ENCODE data around the gene TBC1D17. TPM values are rescaled to one million over a fixed set of nuclear protein-coding genes. Genes with fewer than 3 reads are reported as not detected.

Gene TBC1D17

DNA sequence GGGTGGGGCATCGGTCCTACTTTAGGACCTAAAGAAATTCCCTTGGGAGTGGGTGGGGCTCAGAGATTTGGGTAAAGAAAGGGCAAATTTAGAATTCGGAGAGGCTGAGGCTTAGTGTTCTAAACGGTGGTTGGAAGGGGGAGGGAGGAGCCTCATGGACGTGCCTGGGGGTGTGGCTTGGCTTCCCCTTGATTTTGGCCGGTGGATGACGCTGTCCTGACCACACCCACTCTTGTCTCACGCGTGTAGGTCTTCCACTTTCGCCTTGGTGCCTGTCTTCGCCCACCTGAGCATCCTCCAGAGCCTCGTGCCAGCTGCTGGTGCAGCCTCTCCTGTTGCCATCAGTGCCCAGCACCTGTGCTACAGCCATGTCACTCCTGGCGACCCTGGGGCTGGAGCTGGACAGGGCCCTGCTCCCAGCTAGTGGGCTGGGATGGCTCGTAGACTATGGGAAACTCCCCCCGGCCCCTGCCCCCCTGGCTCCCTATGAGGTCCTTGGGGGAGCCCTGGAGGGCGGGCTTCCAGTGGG lies 53.0 kb downstream of the TBC1D17 start:
- H3K36me3 ChIP-seq (ENCODE audit: insufficient read depth, low read length), result peaks cover 30% of the 10 kb centered on the region
- H3K4me3 ChIP-seq (ENCODE audit: low read length), result peak overlapping the region; percentile 64
- H3K4me2 ChIP-seq (ENCODE audit: low read length), result peak overlapping the region; percentile 86
- H3K9me3 ChIP-seq (replicated peaks; ENCODE audit: low read length), result no peaks in the 10 kb centered on the region
- H3K27me3 ChIP-seq (ENCODE audit: control insufficient read depth, insufficient read depth, low read length), result no peaks in the 10 kb centered on the region
- H3K9ac ChIP-seq (ENCODE audit: low read depth, low read length), result no peak overlapping the region
- peaks cover 10% of the 10 kb centered on the region for H3K4me1 ChIP-seq (ENCODE audit: control insufficient read depth, insufficient read depth, low read length)

DNA sequence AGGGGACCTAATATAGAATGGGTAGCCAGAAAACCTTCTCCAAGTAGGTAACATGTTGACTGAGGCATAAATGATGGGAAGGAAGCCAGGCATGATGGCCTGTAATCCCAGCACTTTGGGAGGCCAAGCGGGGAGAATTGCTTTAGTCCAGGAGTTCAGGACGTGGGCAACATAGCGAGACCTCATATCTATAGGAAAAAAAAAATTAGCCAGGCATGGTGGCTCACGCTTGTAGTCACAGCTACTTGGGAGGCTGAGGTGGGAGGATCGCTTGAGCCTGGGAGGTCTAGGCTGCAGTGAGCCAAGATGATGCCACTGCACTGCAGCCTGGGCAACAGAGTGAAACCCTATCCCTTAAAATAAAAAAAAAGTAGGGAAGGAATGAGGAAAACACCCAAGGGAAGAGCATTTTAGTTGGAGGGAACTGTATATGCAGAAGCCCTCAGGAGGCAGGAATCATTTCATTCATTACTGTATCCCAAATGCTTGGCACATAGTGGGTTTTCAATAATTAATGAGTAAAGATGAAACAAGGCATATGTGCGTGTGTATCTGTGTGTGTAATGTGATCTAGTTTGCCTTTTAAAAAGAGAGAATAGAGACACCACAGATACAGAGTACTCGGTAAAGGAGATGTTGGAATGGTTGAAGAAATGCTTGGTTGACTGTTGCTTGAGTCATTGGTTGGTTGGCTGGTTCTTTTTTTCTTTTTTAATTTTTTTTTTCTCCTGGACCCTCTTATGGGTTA lies 54.0 kb downstream of the TBC1D17 start:
- Histone ChIP-seq H3K36me3 (ENCODE audit: insufficient read depth, low read length) (peaks cover 28% of the 10 kb centered on the region), H3K4me2 (ENCODE audit: low read length) (no peak overlapping the region), H3K27me3 (ENCODE audit: control insufficient read depth, insufficient read depth, low read length) (no peaks in the 10 kb centered on the region), H3K4me1 (ENCODE audit: control insufficient read depth, insufficient read depth, low read length) (peaks cover 10% of the 10 kb centered on the region), H3K9me3 (replicated peaks; ENCODE audit: low read length) (no peaks in the 10 kb centered on the region), H3K9ac (ENCODE audit: low read depth, low read length) (no peak overlapping the region), H3K4me3 (ENCODE audit: low read length) (no peak overlapping the region)

DNA sequence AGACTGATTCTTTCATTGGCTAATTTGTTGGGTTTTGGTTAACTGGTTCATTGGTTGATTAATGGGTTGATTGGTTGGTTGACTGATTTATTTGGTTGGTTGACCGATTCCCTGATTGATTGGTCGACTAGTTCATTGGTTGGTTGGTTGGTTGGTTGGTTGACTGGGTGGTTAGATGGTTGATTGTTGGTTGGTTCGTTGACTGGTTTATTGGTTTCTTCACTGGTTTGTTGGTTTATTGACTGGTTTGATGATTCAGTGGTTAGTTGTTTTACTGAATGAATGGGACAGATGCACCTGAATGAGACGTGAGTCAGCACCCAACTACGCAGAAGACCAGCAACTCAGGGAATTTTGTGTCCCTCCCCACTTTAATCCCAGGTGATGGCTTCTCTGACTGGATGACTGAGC lies 54.5 kb downstream of the TBC1D17 start:
- H3K36me3 ChIP-seq (ENCODE audit: insufficient read depth, low read length), result peaks cover 25% of the 10 kb centered on the region
- H3K4me3 ChIP-seq (ENCODE audit: low read length), result no peak overlapping the region
- H3K9ac ChIP-seq (ENCODE audit: low read depth, low read length), result no peak overlapping the region
- peaks cover 10% of the 10 kb centered on the region for H3K4me1 ChIP-seq (ENCODE audit: control insufficient read depth, insufficient read depth, low read length)
- H3K4me2 ChIP-seq (ENCODE audit: low read length), result no peak overlapping the region
- H3K9me3 ChIP-seq (replicated peaks; ENCODE audit: low read length), result no peaks in the 10 kb centered on the region
- H3K27me3 ChIP-seq (ENCODE audit: control insufficient read depth, insufficient read depth, low read length), result no peaks in the 10 kb centered on the region

DNA sequence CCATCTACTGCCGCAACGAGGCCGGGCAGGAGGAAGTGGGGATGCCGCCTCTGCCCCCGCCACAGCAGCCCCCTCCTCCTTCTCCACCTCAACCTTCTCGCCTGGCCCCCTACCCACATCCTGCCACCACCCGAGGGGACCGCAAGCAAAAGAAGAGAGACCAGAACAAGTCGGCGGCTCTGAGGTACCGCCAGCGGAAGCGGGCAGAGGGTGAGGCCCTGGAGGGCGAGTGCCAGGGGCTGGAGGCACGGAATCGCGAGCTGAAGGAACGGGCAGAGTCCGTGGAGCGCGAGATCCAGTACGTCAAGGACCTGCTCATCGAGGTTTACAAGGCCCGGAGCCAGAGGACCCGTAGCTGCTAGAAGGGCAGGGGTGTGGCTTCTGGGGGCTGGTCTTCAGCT lies 55.2 kb downstream of the TBC1D17 start:
- Histone ChIP-seq H3K4me1 (ENCODE audit: control insufficient read depth, insufficient read depth, low read length) (peaks cover 3% of the 10 kb centered on the region), H3K9me3 (replicated peaks; ENCODE audit: low read length) (no peaks in the 10 kb centered on the region), H3K27me3 (ENCODE audit: control insufficient read depth, insufficient read depth, low read length) (no peaks in the 10 kb centered on the region), H3K9ac (ENCODE audit: low read depth, low read length) (no peak overlapping the region), H3K4me2 (ENCODE audit: low read length) (no peak overlapping the region), H3K4me3 (ENCODE audit: low read length) (no peak overlapping the region), H3K36me3 (ENCODE audit: insufficient read depth, low read length) (peaks cover 18% of the 10 kb centered on the region)

DNA sequence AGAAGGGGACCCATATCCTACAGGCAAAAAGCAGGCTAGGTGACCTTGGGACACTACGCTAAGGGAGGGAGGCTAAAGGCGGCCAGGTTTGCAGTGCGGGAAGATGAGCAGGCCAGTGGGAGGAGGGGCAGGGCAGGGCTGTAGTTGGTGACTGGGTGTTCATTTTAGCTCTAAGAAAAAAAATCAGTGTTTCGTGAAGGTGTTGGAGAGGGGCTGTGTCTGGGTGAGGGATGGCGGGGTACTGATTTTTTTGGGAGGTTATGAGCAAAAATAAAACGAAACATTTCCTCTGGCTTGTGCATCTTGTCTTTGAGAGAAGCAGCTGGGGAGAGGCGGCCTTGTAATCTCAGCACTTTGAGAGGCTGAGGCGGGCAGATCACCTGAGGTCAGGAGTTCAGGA lies 56.1 kb downstream of the TBC1D17 start:
- H3K36me3 ChIP-seq (ENCODE audit: insufficient read depth, low read length), result peaks cover 17% of the 10 kb centered on the region
- H3K27me3 ChIP-seq (ENCODE audit: control insufficient read depth, insufficient read depth, low read length), result no peaks in the 10 kb centered on the region
- no peaks in the 10 kb centered on the region for H3K9me3 ChIP-seq (replicated peaks; ENCODE audit: low read length)
- H3K4me2 ChIP-seq (ENCODE audit: low read length), result no peak overlapping the region
- H3K4me1 ChIP-seq (ENCODE audit: control insufficient read depth, insufficient read depth, low read length), result peaks cover 3% of the 10 kb centered on the region
- H3K4me3 ChIP-seq (ENCODE audit: low read length), result no peak overlapping the region
- H3K9ac ChIP-seq (ENCODE audit: low read depth, low read length), result no peak overlapping the region

DNA sequence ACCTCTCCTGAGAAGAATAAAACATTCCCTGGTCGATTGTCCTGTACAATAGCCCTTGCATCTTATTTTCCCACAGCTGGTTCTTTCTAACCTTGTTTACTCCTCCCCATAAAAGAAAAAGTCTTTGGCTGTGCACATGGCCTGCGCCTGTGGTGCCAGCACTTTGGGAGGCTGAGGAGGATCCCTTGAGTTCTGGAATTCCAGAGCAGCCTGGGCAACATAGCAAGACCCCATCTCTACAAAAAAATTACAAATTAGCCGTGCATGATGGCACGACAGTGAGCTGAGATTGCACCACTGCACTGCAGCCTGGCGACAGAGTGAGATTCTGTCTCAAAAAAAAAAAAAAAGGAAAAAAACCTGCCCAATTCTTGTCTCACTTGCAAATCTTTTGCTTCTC lies 59.0 kb downstream of the TBC1D17 start:
- Histone ChIP-seq H3K36me3 (ENCODE audit: insufficient read depth, low read length) (peaks cover 10% of the 10 kb centered on the region), H3K9me3 (replicated peaks; ENCODE audit: low read length) (no peaks in the 10 kb centered on the region), H3K9ac (ENCODE audit: low read depth, low read length) (no peak overlapping the region), H3K27me3 (ENCODE audit: control insufficient read depth, insufficient read depth, low read length) (peaks cover 9% of the 10 kb centered on the region), H3K4me2 (ENCODE audit: low read length) (no peak overlapping the region), H3K4me1 (ENCODE audit: control insufficient read depth, insufficient read depth, low read length) (peaks cover 3% of the 10 kb centered on the region), H3K4me3 (ENCODE audit: low read length) (no peak overlapping the region)

DNA sequence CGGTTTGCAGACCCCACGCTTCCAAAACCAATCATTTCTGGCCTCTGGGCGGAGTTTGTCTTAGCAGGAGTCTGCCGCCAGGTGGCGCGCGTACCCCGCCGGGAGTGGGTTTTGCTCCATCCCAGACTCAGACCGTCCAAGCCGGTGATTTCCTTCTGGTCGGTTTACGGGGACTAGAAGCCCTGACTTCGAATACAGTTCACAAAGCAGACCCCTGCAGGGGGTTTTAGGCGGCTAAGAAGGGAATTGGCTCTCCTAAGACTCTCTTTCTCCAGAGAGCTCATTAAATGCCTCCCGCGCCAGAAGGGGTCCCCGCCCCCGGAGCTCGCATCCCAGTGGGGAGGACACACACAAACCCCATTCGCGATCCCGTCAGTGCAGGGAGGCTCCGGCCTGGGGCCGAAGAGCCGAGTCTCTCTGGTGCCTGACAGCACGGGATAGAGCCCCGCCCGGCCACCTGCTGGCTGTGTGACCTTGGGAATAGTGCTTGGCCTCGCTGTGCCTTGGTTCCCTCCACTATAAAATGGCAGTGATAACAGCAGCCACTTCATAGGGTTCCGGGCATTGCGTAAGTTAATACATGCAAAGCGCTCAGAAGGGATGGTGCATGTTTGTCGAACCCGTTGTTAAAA lies 60.4 kb downstream of the TBC1D17 start:
- H3K4me3 ChIP-seq (ENCODE audit: low read length), result peak overlapping the region; percentile 63
- H3K4me2 ChIP-seq (ENCODE audit: low read length), result peak overlapping the region; percentile 84
- peaks cover 7% of the 10 kb centered on the region for H3K36me3 ChIP-seq (ENCODE audit: insufficient read depth, low read length)
- peaks cover 3% of the 10 kb centered on the region for H3K4me1 ChIP-seq (ENCODE audit: control insufficient read depth, insufficient read depth, low read length)
- H3K9ac ChIP-seq (ENCODE audit: low read depth, low read length), result no peak overlapping the region
- peaks cover 9% of the 10 kb centered on the region for H3K27me3 ChIP-seq (ENCODE audit: control insufficient read depth, insufficient read depth, low read length)
- no peaks in the 10 kb centered on the region for H3K9me3 ChIP-seq (replicated peaks; ENCODE audit: low read length)

Small RNA genes within 50 kb of the gene (small RNA-seq; reads per million reads assigned to genes)
- not detected for gene MIR4749
